HG02571 (cell line): ENCODE measurements around the gene CA5A.
"Not testable (repeated sequence)": the region's sequence is repeated elsewhere in the genome, so short reads cannot be mapped to it uniquely, and the experiment has no call there.

Experiments
- ATAC-seq: cut with Tn5 transposase; IDR thresholded peaks from one replicate; pipeline ENCODE4 v1.9.1; 2021; ENCODE audit warnings: mild to moderate bottlenecking, moderate library complexity; ENCODE audit not compliant: unreplicated experiment

CA5A gene

GRCh38 chr16:87936375-87937230 lies at the start of gene CA5A:
Gene CA5A, minus strand, starts transcription at chr16:87936529. Its CDS starts 79 bp downstream, at chr16:87936450.
- no peak for ATAC-seq

DNA sequence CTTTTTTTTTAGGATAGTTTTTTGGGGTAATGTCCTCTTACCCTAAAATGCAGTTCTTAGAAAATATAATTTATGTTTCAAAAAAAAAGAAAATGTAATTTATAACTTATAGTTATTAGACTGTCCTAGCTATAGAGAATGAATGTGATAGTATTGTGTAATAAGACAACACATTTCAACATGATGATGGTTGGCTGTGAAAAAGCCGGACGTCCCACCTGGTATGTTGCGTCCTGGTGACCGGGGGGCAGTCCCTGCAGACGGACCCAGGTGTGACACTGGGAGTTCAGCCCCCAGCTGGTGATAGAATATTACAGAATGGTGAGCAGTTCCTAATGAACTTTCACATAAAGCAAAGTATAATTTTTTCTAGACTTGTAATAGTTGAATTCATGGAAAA lies 49.2 kb upstream of the CA5A start:
- not testable (repeated sequence) for ATAC-seq

DNA sequence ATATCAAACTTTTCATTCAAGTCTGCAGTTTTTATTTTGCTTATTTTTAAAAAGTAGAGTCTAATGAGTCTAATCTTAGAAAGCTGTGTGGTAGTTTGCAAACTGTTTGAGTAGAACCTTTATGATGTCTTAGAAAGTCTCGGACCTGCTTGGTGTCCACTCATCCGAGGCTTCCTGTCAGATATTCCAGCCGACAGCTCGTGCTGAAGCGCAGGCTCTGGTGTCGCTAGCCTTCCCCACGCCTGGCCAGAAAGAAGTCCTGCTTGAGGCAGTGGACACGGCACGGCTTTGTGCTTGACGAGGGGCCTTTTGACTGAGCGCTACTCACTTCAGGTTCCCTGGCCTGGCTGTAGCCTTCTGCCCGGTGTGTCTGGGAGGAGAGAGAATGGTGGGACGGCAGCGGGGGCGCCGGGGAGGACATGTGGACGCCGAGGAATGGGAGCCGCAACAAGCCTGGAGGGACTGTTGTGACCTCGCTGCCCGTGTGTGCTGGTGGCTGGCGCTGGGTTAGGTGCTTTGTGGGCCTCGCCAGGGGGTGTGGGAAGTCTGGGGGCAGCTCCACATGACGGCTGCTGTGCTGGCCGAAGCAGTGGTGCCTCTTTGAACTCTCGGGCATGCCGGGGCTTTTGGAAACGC lies 48.4 kb upstream of the CA5A start:
- no peak for ATAC-seq

DNA sequence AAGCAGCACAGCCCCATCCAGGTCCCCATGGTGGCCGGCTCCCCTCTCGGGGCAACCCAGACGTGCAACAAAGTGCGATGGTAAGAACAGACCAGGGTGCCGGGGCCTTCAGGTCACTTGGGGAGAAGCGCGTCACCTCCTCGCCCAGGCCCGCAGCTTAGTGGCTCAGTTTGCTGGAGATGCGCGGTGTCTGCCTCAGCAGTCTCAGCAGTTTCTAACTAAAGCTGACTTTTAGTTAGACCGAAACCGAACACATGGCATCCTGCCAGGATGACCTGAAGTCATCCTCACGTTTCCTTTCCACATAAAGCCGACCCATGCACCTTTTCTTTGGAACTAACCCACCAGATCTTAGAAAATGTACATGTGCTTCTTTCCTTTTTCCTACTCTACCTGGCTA lies 47.9 kb upstream of the CA5A start:
- not testable (repeated sequence) for ATAC-seq

GRCh38 chr16:87983737-87984097 lies 47.4 kb upstream of the CA5A start:
- not testable (repeated sequence) for ATAC-seq

DNA sequence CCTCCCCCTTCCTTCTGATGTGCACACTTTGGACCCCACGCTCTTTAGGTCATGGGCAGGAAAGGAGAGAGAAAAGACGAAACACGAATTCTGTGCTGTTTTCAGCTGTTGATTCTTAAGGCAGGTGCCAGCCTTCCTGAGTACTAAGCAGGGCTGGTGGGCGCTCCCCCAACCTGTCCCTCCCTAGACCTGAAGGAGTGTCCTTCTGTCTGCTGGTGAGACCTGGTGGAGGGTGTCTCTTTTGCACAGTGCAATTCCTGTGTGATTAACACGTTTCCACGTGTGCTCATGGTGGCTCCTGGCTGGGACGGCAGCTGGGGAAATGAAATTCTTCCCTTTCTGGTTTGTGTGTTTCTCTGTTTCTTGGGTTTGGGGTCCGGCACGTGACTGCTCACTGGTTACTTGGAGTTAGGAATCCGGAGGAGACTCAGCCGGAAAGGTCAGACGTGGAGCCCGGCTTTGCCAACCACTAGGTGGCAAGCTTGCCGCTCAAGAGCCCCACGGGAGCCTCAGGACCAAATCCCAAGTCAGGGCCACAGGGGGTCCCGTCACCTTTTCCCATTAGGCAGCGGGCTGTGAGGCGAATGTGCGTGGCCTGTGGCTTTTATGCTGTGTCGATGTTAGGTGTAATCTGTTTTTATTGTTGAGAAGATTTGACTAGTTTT lies 46.9 kb upstream of the CA5A start:
- ATAC-seq, result not testable (repeated sequence)

DNA sequence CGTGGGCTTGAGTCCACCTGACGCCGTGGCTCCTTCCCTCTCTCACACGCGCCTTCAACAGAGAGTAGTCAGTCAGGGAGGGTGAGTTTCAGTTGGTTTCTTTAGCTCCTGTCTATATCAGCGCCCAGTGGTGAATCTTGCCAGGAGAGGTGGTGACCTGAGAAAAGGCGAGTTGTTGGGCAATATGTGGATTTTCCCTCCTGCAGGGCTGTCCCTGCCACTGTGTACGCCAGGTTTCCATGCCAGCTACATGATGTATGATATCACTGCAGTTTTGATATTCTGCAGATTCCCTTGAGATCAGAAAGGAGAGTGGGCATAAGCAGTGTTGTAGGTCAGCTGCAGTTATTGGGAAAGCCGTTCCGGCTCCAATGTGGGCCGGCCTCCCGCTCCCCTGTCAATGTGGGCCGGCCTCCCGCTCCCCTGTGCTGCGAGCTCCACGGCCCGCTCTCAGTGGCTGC lies 46.3 kb upstream of the CA5A start:
- ATAC-seq, result no peak

GRCh38 chr16:87981376-87981775 lies 45.0 kb upstream of the CA5A start:
- not testable (repeated sequence) for ATAC-seq

GRCh38 chr16:87979911-87980630 lies 43.7 kb upstream of the CA5A start:
- ATAC-seq, result not testable (repeated sequence)

GRCh38 chr16:87979352-87979751 lies 43.0 kb upstream of the CA5A start:
- no peak for ATAC-seq

- ATAC-seq, result no peak
Observed at GRCh38 chr16:87978127-87978526, 41.8 kb upstream of the CA5A start.

DNA sequence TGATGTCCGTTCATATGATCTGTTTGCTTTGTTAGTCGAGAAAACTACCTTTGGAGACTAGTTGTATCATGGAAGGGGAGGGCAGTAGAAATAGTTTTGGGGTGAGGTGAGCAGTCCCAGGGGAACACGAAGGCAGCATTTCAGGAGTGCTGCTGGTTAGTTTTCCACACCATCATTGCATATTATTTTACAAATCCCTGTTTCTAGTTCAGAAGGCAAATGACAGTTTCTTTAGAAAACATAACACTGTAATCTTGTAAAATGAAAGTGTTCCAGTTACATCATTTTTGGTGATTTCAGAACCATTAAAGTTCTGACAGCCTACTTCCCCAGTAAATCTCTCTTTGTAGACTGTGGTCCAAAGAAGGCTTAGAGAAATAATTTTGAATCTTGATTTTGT lies 40.3 kb upstream of the CA5A start:
- no peak for ATAC-seq

- no peak for ATAC-seq
Observed at GRCh38 chr16:87974178-87974577, 37.8 kb upstream of the CA5A start.

DNA sequence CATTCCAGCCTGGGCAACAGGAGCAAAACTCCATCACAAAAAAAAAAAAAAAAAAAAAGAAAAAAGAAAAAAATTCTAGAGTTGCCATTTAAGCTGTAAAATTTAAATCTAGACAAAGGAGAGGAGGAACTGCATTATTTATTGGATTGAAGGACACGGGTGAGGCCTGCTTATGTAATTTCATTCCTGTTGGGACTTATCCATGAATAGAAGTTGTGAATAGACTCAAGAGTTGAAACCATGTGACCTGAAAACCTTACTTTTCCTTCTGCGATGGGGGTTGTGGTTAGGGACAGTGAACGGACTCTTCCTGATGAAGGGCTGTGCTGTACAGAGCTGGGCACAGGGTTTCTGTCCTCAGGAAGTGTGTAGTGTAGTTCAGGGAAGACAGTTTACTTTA lies 37.4 kb upstream of the CA5A start:
- no peak for ATAC-seq

DNA sequence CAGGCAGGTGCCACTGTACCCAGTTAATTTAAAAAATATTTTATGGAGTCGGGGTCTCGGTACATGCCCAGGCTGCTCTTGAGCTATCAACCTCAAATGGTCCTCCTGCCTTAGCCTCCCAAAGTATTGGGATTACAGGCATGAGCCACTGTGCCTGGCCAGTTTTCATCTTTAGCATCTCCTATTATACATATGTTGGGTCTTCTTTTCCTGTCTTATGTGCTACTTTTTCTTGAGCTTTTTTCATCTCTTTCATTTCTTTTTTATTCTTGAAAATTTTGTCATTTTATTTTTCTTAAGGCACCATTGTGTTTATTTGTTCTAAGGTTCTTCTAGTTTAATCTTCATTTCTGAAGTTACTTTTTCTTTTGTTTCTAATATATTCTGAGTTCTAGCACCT lies 35.6 kb upstream of the CA5A start:
- ATAC-seq, result no peak

DNA sequence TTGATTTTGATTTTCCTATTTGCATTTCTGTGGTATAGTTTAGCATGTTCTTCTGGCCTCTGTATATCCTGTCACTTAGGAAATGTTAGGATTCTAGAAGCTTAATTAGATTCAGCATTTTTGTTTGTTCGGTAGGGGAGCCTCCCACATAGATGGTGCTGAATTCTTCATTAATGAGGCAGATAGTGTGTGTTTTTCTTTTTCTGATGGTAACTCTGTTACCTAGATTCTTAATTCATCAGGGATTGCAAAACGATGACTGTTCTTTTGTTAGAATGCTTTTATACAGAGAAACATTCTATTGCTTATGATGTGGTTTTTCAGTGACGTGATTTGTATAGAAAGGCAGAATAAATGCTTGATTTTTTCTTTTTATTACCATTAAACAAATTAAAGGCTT lies 33.9 kb upstream of the CA5A start:
- ATAC-seq, result no peak

- no peak for ATAC-seq
Observed at GRCh38 chr16:87968541-87968940, 32.2 kb upstream of the CA5A start.

GRCh38 chr16:87966685-87967185 lies 30.4 kb upstream of the CA5A start:
- no peak for ATAC-seq

GRCh38 chr16:87966064-87966645 lies 29.8 kb upstream of the CA5A start:
- no peak for ATAC-seq

- ATAC-seq, result no peak
Observed at GRCh38 chr16:87965417-87965816, 29.1 kb upstream of the CA5A start.
